Cardiac fibroblast (primary cell): ENCODE results near the gene CDC42EP3.

Experiments
- DNase-seq, 2 donors: peaks; one replicate each; pipeline versions ENCODE4 v3.0.0 to v3.0.0-alpha.2; 2010; ENCODE audit warnings: low read depth in 2 of 2
- H3K4me3 ChIP-seq, 2 donors: replicated peaks in 1 of 2; 1 replicate in 1 of 2; 2 replicates in 1 of 2; pipeline ENCODE4 v1.5.1; 2011; ENCODE audit warnings: low read depth in 2 of 2, low read length in 2 of 2, mild to moderate bottlenecking in 2 of 2, moderate library complexity in 1 of 2
- TF ChIP-seq, protein P1 (sequence below): IDR thresholded peaks from one replicate; pipeline ENCODE4 v1.5.1; 2011; ENCODE audit warnings: low read depth, mild to moderate bottlenecking, low read length, inconsistent platforms

The CDC42EP3 gene

DNA sequence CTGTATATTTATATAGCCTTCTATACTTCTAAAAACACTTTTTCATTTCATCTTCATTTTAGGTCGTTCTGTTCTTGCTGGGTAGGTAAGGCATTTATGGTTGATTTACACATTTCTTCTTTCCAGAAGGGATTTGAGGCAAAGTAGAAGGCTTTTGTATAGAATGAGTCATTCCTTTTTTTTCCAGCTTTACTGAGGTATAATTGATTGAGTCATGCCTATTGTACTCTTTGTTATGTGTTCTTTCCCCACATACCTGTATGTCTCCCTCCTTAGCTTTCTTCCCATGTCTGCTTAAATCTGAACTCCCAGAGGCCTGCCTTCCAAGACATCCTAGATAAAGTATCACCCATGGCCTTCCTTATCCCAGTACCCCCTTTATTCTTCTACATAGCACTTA lies 4.8 kb upstream of the CDC42EP3 start:
- DNase-seq, result peak in 1 of 2 donors; percentile 78
- H3K4me3 ChIP-seq, result no peak overlapping the region
- TF ChIP-seq, protein P1, sequence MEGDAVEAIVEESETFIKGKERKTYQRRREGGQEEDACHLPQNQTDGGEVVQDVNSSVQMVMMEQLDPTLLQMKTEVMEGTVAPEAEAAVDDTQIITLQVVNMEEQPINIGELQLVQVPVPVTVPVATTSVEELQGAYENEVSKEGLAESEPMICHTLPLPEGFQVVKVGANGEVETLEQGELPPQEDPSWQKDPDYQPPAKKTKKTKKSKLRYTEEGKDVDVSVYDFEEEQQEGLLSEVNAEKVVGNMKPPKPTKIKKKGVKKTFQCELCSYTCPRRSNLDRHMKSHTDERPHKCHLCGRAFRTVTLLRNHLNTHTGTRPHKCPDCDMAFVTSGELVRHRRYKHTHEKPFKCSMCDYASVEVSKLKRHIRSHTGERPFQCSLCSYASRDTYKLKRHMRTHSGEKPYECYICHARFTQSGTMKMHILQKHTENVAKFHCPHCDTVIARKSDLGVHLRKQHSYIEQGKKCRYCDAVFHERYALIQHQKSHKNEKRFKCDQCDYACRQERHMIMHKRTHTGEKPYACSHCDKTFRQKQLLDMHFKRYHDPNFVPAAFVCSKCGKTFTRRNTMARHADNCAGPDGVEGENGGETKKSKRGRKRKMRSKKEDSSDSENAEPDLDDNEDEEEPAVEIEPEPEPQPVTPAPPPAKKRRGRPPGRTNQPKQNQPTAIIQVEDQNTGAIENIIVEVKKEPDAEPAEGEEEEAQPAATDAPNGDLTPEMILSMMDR, result no peak

DNA sequence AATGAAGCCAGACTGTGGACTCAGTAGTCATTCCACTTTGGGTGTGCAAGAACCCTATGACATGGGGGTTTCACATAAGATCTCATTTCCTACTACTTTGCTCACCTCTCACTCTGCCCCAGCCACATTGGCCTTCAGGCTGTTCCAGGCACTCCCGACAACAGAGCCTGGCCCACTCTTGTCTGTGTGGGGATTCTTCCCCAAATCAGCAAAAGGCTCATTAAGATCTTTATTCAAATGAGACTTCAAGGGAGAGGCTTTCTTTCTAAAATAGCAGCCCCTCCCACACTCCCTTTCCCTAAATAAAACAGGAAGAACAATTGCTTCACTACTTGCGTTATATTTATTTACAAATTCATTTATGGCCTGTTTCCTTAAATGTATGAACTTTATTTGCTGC lies 3.5 kb upstream of the CDC42EP3 start:
- no peak for DNase-seq
- TF ChIP-seq, protein P1, result no peak
- no peak overlapping the region for H3K4me3 ChIP-seq

DNA sequence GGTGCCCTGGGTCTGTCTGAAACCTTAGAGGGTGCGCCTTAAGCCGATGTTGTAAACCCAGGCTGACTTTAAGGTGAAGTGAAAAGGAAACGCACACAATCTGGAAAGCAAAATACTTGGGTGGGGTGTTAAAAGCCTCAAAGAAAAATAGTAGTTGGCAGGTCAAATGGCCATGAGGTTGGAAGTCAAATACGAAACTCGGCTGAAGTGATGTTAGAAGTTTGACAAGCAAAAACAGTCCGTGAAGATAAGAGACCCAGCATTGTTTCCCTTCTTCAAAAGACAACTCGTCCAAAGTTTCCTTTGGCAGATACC lies 1.4 kb upstream of the CDC42EP3 start:
- DNase-seq, result no peak
- TF ChIP-seq, protein P1, result no peak
- H3K4me3 ChIP-seq, result peak overlapping the region; percentile 80 to 88

GRCh38 chr2:37672104-37672869 lies 845 bp upstream of the CDC42EP3 start:
- peak overlapping the region; percentile 80 to 88 for H3K4me3 ChIP-seq
- TF ChIP-seq, protein P1, result no peak
- peak; percentile 83 to 84 for DNase-seq

DNA sequence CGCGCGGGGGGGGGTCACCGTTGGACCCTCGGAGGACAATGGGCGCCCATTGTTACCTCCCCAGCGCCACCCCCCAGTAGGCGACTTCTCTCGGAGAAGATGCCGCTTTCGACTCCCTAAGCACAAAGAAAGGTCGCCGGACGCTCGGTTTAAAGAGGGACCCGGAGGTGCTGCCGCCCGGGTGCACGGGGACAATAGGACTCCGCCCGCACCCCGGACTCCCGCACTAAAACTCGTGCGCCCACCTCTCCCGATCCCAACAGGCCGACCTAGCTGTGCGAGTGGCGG lies 318 bp upstream of the CDC42EP3 start:
- TF ChIP-seq, protein P1, result no peak
- peak overlapping the region; percentile 80 to 88 for H3K4me3 ChIP-seq
- DNase-seq, result peak in 1 of 2 donors; percentile 15

DNA sequence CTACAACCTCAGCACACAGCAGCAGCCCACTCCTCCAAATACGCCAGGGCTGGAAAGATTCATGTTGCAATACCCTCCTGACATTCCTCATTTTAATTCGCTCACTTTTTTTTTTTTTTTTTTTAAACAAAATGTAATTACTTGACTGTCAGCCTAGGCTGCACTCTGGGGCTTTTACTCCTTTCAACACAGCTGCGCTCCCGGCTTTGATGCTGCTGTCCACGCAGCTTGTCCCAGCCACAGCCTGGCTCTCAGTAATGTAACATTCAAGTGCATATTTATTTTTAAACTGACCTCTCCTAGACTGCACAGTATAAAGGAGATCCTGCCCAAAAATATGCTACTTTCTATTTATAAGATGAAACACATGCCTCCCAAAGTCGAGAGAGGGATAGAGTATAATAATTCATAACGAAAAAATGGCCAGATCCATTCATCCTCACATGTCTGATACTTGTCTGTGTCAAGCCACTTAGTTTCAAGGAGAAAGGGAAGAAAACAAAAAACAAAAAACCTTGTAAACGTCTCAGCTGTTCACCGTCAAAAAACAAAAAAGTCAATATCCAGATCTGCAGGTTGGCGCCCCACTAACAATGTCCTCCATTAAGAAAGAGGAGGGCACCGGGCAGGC lies 949 bp downstream of the CDC42EP3 start:
- TF ChIP-seq, protein P1, result no peak
- H3K4me3 ChIP-seq, result peak overlapping the region; percentile 80 to 88
- peak; percentile 25 to 48 for DNase-seq
